H9 (cell line): ENCODE results near the gene SH3BP5. TPM values are rescaled to one million over a fixed set of nuclear protein-coding genes. Genes with fewer than 3 reads are reported as not detected.

ENCODE experiments used
- DNase-seq: peaks from one replicate; pipeline ENCODE4 v3.0.0-alpha.2; 2017
- H2AFZ ChIP-seq: one replicate; pipeline ENCODE4 v1.6.1; 2013; ENCODE audit warnings: mild to moderate bottlenecking, low read length, control low read depth, moderate library complexity
- H2AK5ac ChIP-seq: 2 replicates; pipeline ENCODE4 v1.6.1; 2013; ENCODE audit warnings: low read length, control low read depth, mixed read lengths; ENCODE audit not compliant: insufficient read length
- H2BK120ac ChIP-seq: one replicate; pipeline ENCODE4 v1.6.1; 2013; ENCODE audit warnings: low read depth, mild to moderate bottlenecking, low read length, control low read depth, inconsistent platforms; ENCODE audit not compliant: poor library complexity, severe bottlenecking
- H2BK12ac ChIP-seq: 2 replicates; pipeline ENCODE4 v1.6.1; 2013; ENCODE audit warnings: low read length, control low read depth, mixed read lengths, low read depth; ENCODE audit not compliant: insufficient read length
- H2BK15ac ChIP-seq: 2 replicates; pipeline ENCODE4 v1.6.1; 2013; ENCODE audit warnings: low read depth, low read length, control low read depth
- H2BK20ac ChIP-seq: one replicate; pipeline ENCODE4 v1.6.1; 2013; ENCODE audit warnings: low read depth, mild to moderate bottlenecking, low read length, control low read depth, inconsistent platforms; ENCODE audit not compliant: poor library complexity, severe bottlenecking
- H2BK5ac ChIP-seq: 2 replicates; pipeline ENCODE4 v1.6.1; 2013; ENCODE audit warnings: low read length, control low read depth, mixed read lengths; ENCODE audit not compliant: insufficient read length
- H3K14ac ChIP-seq: 2 replicates; pipeline ENCODE4 v1.6.1; 2013; ENCODE audit warnings: low read length, control low read depth; ENCODE audit not compliant: insufficient read depth
- H3K18ac ChIP-seq: 2 replicates; pipeline ENCODE4 v1.6.1; 2013; ENCODE audit warnings: low read depth, mild to moderate bottlenecking, mixed read lengths, low read length, control low read depth; ENCODE audit not compliant: insufficient read length
- H3K23ac ChIP-seq: 2 replicates; pipeline ENCODE4 v1.6.1; 2013; ENCODE audit warnings: low read length, control low read depth, mixed read lengths, low read depth; ENCODE audit not compliant: insufficient read length
- H3K23me2 ChIP-seq: 2 replicates; pipeline ENCODE4 v1.6.1; 2013; ENCODE audit warnings: low read depth, mild to moderate bottlenecking, mixed read lengths, low read length, control low read depth; ENCODE audit not compliant: insufficient read length, poor library complexity, severe bottlenecking
- H3K27ac ChIP-seq: 2 replicates; pipeline ENCODE4 v1.5.1; 2013; ENCODE audit warnings: low read length, control low read depth, mixed read lengths, low read depth; ENCODE audit not compliant: insufficient read length
- H3K27me3 ChIP-seq: 2 replicates; pipeline ENCODE4 v1.6.1; 2013; ENCODE audit warnings: low read length, control low read depth, inconsistent platforms; ENCODE audit not compliant: insufficient read depth
- H3K4ac ChIP-seq: 2 replicates; pipeline ENCODE4 v1.6.1; 2013; ENCODE audit warnings: low read depth, mild to moderate bottlenecking, control low read depth, inconsistent platforms, low read length, moderate library complexity
- H3K4me1 ChIP-seq: 2 replicates; pipeline ENCODE4 v1.6.1; 2013; ENCODE audit warnings: low read length, control low read depth, inconsistent platforms; ENCODE audit not compliant: insufficient read depth
- H3K4me2 ChIP-seq: 2 replicates; pipeline ENCODE4 v1.6.1; 2013; ENCODE audit warnings: low read length, control low read depth, mixed read lengths; ENCODE audit not compliant: insufficient read length, insufficient read depth
- H3K56ac ChIP-seq: 2 replicates; pipeline ENCODE4 v1.6.1; 2013; ENCODE audit warnings: low read depth, mild to moderate bottlenecking, mixed read lengths, low read length, control low read depth; ENCODE audit not compliant: insufficient read length
- H3K79me1 ChIP-seq: 2 replicates; pipeline ENCODE4 v1.6.1; 2013; ENCODE audit warnings: low read depth, mild to moderate bottlenecking, moderate library complexity, low read length, control low read depth, inconsistent platforms; ENCODE audit not compliant: insufficient read depth, poor library complexity, severe bottlenecking
- H3K79me2 ChIP-seq: 2 replicates; pipeline ENCODE4 v1.6.1; 2013; ENCODE audit warnings: low read length, control low read depth, inconsistent platforms; ENCODE audit not compliant: insufficient read depth
- H3K9ac ChIP-seq: 2 replicates; pipeline ENCODE4 v1.6.1; 2013; ENCODE audit warnings: low read length, control low read depth, mixed read lengths; ENCODE audit not compliant: insufficient read length; ENCODE audit errors: extremely low read depth
- H3K9me3 ChIP-seq: one replicate; pipeline ENCODE4 v1.6.1; 2013; ENCODE audit warnings: low read depth, low read length, inconsistent platforms; ENCODE audit not compliant: control insufficient read depth
- H3T11ph ChIP-seq: one replicate; pipeline ENCODE4 v1.6.1; 2013; ENCODE audit warnings: mild to moderate bottlenecking, low read length, control low read depth, inconsistent platforms
- H4K20me1 ChIP-seq: one replicate; pipeline ENCODE4 v1.6.1; 2013; ENCODE audit not compliant: control insufficient read depth, insufficient read length, insufficient read depth
- H4K5ac ChIP-seq: 2 replicates; pipeline ENCODE4 v1.6.1; 2013; ENCODE audit warnings: low read depth, mild to moderate bottlenecking, mixed read lengths, low read length, control low read depth; ENCODE audit not compliant: insufficient read length
- H4K8ac ChIP-seq: replicated peaks from 2 replicates; pipeline ENCODE4 v1.6.1; 2013; ENCODE audit warnings: low read length, control low read depth, mixed read lengths, low read depth; ENCODE audit not compliant: insufficient read length
- H4K91ac ChIP-seq: 2 replicates; pipeline ENCODE4 v1.6.1; 2013; ENCODE audit warnings: low read depth, mild to moderate bottlenecking, moderate library complexity, mixed read lengths, low read length, control low read depth; ENCODE audit not compliant: insufficient read length
- H3K27ac Mint-ChIP-seq, 3 experiments: 2 replicates in 2 of 3; 3 replicates in 1 of 3; pipeline ENCODE4 v1.8.0; 2020 to 2021; ENCODE audit warnings: mixed read lengths in 3 of 3, mild to moderate bottlenecking in 1 of 3, moderate library complexity in 1 of 3
- H3K27me3 Mint-ChIP-seq: 2 replicates; pipeline ENCODE4 v1.8.0; 2021; ENCODE audit warnings: low read depth, mild to moderate bottlenecking, moderate library complexity, mixed read lengths
- H3K36me3 Mint-ChIP-seq, 3 experiments: 2 replicates in 2 of 3; 3 replicates in 1 of 3; pipeline ENCODE4 v1.8.0; 2020 to 2021; ENCODE audit warnings: low read depth in 3 of 3, mixed read lengths in 3 of 3; ENCODE audit not compliant: insufficient read depth in 1 of 3
- H3K4me1 Mint-ChIP-seq, 2 experiments: 2 replicates each; pipeline ENCODE4 v1.8.0; 2020; ENCODE audit warnings: mixed read lengths in 2 of 2
- H3K4me3 Mint-ChIP-seq, 2 experiments: 2 replicates in 1 of 2; 3 replicates in 1 of 2; pipeline ENCODE4 v1.8.0; 2020 to 2021; ENCODE audit warnings: mild to moderate bottlenecking in 2 of 2, mixed read lengths in 2 of 2, moderate library complexity in 1 of 2
- H3K9me3 Mint-ChIP-seq, 2 experiments: 2 replicates in 1 of 2; 3 replicates in 1 of 2; pipeline ENCODE4 v1.8.0; 2020; ENCODE audit warnings: mild to moderate bottlenecking in 2 of 2, mixed read lengths in 2 of 2, moderate library complexity in 1 of 2
- WGBS: extraction: QIAGEN DNeasy Blood & Tissue Kit; methylation state at CpG from one replicate; pipeline ENCODE4 v1.1.7; 2013; ENCODE audit warnings: missing lambda C conversion rate, low lambda C conversion rate, mixed read lengths; ENCODE audit not compliant: insufficient read length; ENCODE audit errors: extremely low coverage; 5-methylcytosine and 5-hydroxymethylcytosine counted together
- total RNA-seq: library from RNA; stranded (reverse); gene quantifications from 2 replicates; pipeline ENCODE4 v1.2.1, GENCODE V29; 2021
- TF ChIP-seq, protein P1 (sequence below): fragments of 200-600 bp; sonication (generic); conservative IDR thresholded peaks from 3 replicates; pipeline ENCODE4 v1.8.0; 2021; ENCODE audit warnings: antibody characterized with exemption, mild to moderate bottlenecking

Gene SH3BP5
- total RNA-seq, 1 experiment from 2014 or later = 6.8 TPM

DNA sequence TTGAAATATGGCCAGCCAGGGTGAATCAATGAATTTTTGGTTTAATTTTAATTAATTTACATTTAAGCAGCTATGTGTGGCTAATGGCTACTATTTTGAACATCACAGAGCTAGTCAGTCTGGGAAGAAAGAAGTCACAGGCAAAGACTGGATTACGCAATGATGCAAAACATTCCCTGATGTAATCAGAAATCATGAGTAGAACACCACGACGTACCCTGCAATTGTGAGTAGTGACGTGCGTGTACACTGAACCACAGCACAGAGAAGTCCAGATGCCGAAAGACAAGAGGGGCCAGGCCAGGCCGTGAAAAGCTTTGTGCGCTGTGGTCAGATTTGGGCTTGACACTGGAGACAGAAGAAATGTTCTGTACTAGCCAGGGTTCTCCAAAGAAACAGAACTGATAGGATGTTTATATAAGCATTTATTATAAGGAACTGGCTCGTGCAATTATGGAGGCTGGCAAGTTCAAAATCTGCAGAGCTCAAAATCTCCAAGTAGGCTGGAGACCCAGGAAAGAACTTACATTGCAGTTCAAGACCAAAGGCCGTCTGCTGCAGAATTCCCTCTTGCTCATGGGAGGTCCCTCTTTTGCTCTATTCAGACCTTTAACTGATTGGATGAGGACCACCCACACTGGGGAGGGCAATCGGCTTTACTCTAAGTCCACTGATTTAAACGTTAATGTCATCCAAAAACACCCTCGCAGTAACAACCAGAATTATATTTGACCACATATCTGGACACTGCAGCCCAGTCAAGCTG lies 44.6 kb downstream of the SH3BP5 start:
- no peak overlapping the region for H4K8ac ChIP-seq
- no CpG with 5 or more reads among the region's 13 CpGs for WGBS

More for the DNA sequence above, 44.6 kb downstream of the SH3BP5 start:
- Histone ChIP-seq H3K56ac (no peak overlapping the region), H2AK5ac (no peak overlapping the region), H2BK5ac (no peak overlapping the region), H3K79me2 (no peaks in the 10 kb centered on the region), H3K9ac (no peak overlapping the region), H3K23me2 (no peaks in the 10 kb centered on the region), H3K27ac (no peak overlapping the region), H3K14ac (no peak overlapping the region), H3K9me3 (no peaks in the 10 kb centered on the region), H3K23ac (no peak overlapping the region), H3K27me3 (no peaks in the 10 kb centered on the region), H4K20me1 (no peaks in the 10 kb centered on the region), H4K91ac (no peak overlapping the region), H2AFZ (no peak overlapping the region), H3K79me1 (no peaks in the 10 kb centered on the region), H3K4me2 (no peak overlapping the region), H2BK20ac (no peak overlapping the region), H2BK120ac (no peak overlapping the region), H3K18ac (no peak overlapping the region), H3T11ph (no peak overlapping the region), H2BK15ac (no peak overlapping the region), H4K5ac (no peak overlapping the region), H3K4me1 (no peaks in the 10 kb centered on the region; the same call in 1 of the 2 replicates), H3K4ac (no peak overlapping the region), H2BK12ac (no peak overlapping the region)
- Mint-ChIP-seq H3K27ac (no peak overlapping the region; a peak in 1 of 7 replicates), H3K36me3 (no peaks in the 10 kb centered on the region), H3K27me3 (no peaks in the 10 kb centered on the region), H3K9me3 (no peaks in the 10 kb centered on the region), H3K4me1 (peaks cover 12 to 13% of the 10 kb centered on the region in 2 experiments), H3K4me3 (no peak overlapping the region)
- DNase-seq = no peak
- TF ChIP-seq, protein P1, sequence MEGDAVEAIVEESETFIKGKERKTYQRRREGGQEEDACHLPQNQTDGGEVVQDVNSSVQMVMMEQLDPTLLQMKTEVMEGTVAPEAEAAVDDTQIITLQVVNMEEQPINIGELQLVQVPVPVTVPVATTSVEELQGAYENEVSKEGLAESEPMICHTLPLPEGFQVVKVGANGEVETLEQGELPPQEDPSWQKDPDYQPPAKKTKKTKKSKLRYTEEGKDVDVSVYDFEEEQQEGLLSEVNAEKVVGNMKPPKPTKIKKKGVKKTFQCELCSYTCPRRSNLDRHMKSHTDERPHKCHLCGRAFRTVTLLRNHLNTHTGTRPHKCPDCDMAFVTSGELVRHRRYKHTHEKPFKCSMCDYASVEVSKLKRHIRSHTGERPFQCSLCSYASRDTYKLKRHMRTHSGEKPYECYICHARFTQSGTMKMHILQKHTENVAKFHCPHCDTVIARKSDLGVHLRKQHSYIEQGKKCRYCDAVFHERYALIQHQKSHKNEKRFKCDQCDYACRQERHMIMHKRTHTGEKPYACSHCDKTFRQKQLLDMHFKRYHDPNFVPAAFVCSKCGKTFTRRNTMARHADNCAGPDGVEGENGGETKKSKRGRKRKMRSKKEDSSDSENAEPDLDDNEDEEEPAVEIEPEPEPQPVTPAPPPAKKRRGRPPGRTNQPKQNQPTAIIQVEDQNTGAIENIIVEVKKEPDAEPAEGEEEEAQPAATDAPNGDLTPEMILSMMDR = no peak
